Esophagus squamous epithelium (tissue), 4 donors: ENCODE measurements around the gene RABEP1.

Source experiments
- POLR2A ChIP-seq, 4 donors: fragments of 450-650 bp; IDR thresholded peaks; one replicate each; pipeline ENCODE4 v1.6.1; 2017; ENCODE audit warnings: antibody characterized with exemption in 4 of 4, mild to moderate bottlenecking in 4 of 4, moderate library complexity in 3 of 4
- TF ChIP-seq, protein P1 (sequence below), 6 experiments: fragments of 450-650 bp in 4 of 6; fragments of 200-600 bp in 2 of 6; sonication (generic) in 2 of 6; IDR thresholded peaks; one replicate each; pipeline ENCODE4 v1.5.1; 2016 to 2019; ENCODE audit warnings: antibody characterized with exemption in 6 of 6, mild to moderate bottlenecking in 4 of 6, moderate library complexity in 4 of 6

DNA sequence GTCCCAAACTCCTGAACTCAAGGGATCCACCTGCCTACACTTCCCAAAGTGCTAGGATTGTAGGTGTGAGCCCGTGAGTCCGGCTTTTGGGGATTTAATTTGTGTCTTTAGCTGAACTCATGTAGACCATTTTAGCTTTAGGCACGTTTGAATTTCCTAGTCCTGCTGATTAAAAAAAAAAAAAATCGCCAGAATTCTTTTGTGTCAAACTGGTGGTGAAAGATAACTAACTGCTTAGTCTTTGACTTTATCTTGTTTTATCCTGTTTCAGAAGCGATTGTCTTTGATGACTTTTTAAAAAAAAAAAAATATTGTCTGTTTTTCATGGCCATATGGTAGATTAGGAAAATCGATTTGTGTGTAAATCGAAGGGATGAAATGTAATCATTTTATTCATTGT is 2.6 kb downstream of the RABEP1 start:
- TF ChIP-seq, protein P1, sequence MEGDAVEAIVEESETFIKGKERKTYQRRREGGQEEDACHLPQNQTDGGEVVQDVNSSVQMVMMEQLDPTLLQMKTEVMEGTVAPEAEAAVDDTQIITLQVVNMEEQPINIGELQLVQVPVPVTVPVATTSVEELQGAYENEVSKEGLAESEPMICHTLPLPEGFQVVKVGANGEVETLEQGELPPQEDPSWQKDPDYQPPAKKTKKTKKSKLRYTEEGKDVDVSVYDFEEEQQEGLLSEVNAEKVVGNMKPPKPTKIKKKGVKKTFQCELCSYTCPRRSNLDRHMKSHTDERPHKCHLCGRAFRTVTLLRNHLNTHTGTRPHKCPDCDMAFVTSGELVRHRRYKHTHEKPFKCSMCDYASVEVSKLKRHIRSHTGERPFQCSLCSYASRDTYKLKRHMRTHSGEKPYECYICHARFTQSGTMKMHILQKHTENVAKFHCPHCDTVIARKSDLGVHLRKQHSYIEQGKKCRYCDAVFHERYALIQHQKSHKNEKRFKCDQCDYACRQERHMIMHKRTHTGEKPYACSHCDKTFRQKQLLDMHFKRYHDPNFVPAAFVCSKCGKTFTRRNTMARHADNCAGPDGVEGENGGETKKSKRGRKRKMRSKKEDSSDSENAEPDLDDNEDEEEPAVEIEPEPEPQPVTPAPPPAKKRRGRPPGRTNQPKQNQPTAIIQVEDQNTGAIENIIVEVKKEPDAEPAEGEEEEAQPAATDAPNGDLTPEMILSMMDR (IDR thresholded peaks at IDR 0.05), result no peak
- no peak for TF ChIP-seq POLR2A (IDR thresholded peaks at IDR 0.05)
